ENCODE data around the gene GNB1.
A peak's percentile ranks its signal among the peaks of the same experiment; 100 is the strongest.
"Not testable (repeated sequence)": the region's sequence is repeated elsewhere in the genome, so short reads cannot be mapped to it uniquely, and the experiment has no call there.

The GNB1 gene

DNA sequence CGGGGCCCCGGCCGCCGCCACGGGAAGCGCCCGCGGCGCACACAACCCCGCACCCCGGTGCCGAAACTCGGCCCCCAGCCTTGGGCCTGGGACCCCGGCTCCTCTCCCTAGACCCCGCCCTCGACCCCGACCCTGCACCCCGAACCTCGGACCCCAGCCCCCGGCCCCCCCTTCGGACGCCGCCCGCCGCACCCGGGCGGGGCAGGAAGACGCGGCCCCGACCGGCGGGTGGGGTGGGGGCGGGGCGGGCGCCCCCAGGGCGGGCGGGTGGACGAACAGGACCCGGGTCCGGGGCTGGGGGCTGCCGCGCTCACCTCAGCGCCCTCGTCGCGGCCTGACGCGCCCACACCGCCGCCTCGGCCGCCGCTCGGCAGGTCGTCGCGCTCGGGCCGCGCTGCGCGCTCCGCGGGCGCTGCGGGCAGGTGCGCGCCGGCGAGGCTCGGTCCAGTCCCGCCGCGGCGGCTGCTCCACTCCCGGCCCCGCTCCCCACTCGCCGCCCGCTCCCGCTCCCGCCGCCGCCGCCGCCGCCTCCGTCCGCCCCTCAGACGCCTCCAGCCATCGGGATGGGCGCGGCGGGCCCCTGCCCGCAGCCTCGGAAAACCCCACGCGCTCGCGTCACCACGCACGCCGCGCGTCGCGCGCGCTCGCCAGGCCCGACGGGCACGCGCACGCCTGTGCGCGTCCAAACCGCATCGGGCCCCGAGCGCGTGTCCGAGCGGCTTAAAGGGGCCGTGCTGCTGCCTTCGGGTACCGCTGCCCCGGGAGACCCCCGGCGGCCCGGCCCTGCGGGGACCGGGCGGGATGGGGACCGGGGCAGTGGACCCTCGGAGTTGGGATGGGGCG is at the start of gene GNB1:
GNB1 (minus strand) TSS at position 582 of the 843 bp plus-strand sequence. CDS start 65,634 bp downstream, outside the sequence.
- DNase-seq, result peak in 1 of 2 experiments; percentile 34

DNA sequence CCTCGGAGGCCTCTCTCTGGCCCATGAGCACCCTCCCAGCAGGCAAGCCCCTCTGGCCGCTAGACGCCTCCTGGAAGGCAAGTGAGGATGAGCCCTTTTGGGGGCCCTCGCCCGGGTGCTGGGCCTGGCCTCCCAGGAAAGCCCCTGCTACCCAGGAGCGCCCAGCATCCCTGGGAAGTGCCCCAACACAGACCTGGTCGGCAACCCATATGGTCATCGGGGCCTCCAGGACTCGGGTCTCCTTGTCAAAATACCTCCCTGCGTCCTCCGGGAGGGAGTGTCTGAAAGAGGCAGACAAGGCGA is 49.2 kb upstream of the GNB1 start:
- no peak for DNase-seq

DNA sequence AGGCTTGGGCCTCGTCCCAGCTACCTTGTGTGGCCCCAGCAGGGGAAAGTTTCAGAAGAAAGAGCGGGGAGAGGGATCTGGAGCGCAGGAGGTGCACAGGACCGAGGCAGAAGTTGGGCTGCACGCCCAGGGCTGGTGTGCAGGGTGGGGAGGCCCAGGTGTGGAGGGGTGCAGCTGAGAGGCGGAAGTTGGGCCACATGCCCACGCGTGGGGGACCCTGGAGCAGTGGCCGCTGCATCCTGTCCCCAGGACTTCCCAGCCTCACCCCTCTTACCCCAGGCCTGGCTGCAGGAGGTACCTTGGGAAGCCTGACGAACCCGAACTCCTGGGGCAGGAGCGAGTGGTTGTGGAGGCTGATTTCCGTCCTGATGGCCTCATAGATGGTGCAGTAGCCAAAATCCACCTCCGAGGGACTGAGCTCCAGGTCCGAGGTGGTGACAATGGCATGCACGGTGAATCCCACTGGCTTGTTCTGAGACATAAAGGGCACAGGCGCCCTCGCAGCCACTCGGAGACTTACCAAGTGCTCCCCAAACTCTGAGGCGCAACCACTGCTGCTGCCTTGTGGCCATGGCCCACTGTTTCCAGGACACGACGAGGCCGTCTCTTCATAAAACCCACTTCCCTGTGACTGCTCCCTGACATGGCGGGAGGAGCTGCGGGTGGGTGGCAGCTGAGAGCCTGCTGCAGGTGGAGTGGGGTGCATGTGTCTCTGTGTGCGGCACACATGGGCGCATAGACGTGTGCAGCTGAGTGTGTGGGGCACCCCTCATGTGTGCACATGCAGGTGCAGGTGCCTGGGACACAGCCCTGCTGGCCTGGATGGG is 48.6 kb upstream of the GNB1 start:
- no peak for DNase-seq

DNA sequence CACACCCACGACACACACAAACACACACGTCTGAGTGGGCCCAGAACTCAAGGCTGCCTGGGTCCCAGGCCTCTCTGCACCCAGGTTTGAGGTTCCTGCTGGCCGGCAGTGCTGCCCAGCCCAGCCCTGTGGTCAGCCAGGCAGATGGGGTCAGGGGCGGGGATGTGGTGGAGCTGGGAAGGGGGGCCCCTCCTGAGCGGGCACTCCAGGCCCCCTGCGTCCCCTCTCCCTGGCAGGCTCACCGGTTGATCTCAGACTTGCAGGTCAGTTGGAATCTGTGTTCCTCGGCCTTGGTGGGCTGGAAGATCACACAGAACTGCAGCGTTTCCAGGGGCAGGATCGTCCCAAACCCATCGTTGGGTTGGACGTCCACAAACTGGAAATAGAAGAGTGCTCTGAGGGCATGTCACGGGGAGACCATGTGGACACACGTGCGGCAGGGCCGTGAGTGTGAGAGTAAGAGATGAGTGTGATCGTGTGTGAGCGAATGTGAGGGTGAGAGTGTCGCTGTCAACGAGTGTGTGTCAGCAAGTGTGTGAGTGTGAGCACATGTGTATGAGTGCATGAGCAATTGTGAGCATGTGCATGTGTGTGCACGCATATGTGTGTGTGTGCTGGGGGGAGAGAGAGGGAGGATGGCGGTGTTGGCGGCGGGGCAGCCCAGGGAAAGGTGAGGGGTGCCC is 47.9 kb upstream of the GNB1 start:
- DNase-seq, result no peak

DNA sequence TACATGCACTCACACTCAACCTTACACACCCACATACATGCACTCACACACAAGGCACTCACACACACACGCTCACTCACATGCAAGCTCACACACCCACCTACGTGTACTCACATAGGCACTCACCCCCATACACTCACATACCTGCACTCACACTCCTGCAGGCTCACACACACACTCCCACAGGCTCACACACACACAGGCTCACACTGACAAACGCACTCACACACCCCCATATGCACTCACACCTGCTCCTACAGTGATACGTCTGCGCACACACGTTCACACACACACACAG is 47.3 kb upstream of the GNB1 start:
- no peak for DNase-seq

DNA sequence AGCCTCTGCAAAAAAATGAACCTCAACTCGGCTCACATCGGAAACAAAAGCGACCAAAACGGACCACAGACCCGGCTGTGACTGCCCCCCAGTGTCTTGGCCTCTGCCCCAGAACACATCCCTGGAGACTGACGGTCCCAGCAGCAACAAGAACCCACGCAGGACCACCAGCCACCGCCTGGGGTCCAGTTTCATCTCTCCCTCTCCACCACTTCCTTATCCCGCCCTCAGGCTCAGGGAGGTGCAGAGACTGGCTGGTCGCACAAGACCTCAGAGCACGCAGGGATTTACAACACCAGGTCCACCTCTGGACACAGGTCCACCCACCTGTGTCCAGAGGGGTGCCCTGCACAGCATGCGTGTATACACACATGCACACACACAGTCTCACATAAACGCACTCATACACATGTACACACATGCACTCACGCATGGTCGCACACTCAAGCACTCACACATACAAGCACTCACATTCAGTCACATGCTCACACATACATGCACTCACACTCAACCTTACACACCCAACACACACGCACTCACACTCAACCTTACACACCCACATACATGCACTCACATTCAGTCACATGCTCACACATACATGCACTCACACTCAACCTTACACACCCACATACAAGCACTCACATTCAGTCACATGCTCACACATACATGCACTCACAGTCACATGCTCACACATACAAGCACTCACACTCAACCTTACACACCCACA is 46.8 kb upstream of the GNB1 start:
- no peak for DNase-seq

DNA sequence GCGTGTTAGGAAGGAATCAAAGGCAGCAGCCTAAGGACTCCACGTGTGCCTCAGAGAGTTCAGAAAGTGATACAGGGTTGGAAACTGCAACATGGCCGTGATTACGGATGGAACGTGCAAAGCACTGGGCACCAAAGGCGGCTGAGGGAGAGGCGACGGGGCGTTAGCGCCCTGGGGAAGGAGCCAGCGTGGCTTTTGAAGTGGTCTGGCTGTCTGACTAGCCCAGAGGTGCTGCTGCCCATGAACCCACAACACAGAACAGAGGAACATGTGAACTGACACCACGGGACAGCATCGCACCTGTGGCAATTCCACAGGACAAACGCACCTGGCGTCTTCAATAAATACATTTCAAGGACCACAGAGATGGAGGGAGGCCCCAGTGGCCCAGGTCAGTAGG is 46.2 kb upstream of the GNB1 start:
- DNase-seq, result no peak

DNA sequence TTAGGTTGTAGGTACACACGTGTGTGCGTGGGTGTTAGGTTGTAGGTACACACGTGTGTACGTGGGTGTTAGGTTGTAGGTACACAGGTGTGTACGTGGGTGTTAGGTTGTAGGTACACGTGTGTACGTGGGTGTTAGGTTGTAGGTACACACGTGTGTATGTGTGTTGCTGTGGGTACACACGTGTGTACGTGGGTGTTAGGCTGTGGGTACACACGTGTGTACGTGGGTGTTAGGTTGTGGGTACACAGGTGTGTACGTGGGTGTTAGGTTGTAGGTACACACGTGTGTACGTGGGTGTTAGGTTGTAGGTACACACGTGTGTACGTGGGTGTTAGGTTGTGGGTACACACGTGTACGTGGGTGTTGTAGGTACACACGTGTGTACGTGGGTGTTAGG is 44.0 kb upstream of the GNB1 start:
- not testable (repeated sequence) for DNase-seq

DNA sequence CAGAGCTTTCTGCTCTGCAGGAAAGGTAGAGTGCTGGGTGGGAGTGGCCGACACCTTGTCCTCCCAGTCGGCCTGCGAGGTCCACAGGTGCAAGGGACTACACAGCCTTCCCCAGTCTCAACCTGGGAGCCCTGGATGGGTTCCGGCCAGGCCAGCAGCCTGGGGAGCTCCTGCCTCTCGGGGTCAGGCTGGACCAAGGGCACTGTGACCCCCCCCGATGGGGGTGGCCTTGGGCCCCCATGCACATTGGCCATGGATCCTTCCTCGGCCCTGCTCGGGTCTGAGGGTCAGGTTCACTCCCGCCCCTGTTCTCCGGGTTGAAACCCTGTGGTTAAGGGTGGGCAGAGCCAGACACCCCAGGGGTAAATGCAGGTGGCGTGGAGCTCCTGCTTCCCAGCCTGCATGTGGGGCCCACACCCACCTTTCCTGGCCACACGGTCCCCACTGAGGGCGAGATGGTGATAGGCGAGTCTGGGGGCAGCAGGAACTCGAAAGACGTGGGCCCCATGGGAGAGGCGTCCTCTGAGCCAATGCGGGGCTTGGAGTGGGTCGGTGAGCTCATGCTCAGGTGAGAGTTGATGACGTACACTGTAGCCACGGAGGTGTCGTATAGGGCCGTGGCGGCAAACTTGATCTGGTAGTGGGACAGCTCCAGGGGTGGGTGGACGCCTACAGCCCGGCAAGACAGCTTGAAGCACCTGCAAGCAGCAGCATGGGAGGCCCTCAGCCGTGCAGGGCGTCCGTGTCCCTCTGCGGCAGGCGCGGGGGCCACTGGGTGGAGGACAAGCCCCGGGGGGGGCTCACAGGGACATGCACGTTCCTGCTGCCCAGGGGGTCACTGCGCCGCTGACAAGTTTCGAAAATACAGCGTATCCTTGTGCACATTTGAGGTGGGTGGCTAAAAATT is 39.0 kb upstream of the GNB1 start:
- DNase-seq, result no peak

DNA sequence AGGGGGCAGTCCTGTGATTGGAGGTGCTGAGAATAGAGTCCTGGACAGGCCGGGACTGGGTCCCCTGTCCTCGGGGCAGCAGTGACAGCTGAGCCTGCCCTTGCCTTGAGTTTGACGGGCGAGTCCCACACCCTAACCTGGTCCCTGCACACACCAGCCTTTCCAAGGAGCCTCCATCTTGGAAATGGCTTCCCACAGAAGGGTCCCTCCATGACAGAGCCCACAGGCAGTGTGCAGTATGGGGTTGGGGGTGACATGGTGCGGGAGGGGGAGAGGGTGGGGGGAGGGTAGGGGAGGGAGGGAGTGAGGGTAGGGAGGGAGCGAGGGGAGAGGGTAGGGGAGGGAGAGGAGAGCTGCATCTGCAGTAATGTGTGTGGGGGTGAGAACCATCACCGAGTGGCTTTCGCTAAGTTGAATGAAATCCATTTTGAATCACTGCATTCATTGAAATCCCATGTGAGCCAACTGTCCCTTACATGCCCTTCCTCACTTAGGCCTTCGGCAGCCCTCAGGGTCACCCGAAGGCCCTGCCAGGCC is 38.3 kb upstream of the GNB1 start:
- DNase-seq, result no peak

DNA sequence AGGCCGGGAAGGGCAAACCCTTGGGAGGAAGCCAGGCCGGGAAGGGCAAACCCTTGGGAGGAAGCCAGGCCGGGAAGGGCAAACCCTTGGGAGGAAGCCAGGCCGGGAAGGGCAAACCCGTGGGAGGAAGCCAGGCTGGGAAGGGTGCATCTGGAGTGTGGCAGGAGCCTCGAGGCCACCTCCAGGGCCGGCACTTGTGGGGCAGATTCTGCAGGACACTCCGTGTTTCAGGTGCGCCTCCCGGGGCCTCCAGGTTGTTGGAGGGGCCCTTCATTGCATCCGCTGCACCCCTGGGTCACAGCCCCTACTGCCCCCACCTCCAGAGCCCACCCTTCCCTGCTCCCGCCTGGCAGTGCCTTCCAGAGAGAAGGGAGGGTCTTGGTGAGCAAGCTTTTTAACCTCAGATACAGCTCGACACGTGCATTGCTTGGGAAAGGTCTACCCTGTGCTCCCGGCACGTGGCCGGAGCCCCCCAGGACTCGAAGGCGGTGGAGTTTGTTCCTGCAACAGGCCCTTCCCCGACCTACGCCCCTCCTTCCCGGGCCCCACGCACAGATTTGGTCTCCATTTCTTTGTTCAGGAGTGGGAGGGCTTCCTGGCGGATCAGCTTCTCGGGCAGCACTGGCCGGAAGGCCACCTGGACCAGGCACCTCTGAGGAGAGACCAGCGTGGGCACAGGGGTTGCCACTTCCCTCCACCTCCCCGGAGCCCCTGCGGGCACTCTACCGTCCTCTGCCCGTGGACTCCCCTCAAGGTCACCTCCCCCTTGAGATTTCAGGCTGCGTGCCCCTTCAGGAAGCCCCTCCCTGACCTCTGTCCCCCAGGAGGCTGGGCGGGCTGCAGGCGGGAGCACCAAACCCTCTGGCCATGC is 37.6 kb upstream of the GNB1 start:
- no peak for DNase-seq

DNA sequence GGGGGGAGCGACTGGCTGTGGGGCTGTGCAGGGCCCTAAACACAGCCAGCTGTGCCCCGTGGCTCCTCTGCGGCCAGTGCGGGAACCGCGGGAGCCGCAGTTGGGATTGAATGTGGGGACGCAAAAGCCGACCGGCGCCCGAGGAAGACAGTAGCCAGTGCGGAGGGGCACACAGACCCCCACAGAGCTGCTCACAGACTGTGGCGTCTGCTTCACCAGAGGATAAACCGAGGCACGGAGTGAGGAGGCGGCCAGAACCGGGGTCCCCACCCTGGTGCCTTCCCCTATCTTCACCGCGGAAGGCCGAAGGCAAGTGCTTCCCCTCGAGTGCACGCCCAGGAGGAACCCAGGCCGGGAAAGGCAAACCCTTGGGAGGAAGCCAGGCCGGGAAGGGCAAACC is 36.9 kb upstream of the GNB1 start:
- DNase-seq, result no peak

DNA sequence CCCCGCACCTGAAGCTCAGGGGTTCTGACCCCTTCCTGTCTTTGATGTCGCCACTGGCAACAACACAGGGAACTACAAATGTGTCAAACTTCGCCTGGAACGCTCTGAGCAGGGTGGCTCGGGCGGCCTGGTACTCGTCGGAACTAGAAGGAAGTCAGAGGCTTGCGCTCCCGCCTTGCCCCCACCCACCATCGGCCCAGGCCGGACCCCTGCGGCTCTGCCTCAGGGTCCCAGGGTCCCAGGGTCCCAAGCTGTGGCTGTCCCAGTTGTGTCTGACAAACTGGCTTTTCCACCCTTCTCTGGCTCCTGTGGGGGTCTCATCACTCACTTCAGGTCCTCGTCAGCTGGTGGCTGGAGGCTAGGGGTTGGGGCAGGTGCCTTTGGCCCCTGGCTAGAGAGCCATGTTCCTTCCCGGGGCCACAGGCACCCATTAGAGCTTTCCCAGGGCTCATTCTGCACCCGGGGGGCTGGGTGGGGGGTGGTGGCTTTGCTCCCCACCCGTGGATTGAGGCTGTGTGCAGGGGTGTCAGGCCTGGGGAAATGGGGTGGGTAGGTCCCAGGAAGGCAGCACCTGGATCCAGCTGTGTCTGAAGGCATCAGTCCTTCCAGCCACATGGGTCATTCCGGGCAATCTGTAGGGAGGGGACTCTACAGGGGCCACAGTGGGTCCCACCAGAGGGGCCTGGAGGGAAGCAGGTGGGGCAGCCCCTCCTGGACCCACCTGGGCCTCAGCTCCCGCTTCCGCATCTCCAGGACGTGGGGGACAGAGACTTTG is 36.2 kb upstream of the GNB1 start:
- no peak for DNase-seq

DNA sequence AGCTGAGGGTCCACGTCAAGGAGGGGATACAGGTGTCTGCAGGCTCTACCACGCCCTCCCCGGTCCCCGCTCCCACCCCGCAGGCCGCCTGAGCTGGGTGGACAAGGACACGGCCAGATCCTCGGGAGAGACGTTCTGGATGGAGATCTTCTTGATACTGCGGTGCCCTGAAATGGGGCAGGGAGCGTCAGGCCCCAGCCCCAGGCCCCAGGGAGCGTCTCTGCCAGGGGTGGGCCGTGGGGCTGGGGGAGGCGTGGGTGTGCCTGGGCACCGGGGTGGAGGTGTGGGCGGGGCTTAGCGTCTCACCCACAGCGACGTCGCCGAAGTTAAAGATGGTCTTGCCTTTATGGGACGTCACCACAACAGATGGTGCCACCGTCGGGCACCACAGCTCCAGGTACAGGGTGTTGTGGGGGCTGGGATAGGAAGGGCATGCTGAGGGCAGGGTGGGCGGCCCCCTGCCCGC is 35.5 kb upstream of the GNB1 start:
- DNase-seq, result no peak

DNA sequence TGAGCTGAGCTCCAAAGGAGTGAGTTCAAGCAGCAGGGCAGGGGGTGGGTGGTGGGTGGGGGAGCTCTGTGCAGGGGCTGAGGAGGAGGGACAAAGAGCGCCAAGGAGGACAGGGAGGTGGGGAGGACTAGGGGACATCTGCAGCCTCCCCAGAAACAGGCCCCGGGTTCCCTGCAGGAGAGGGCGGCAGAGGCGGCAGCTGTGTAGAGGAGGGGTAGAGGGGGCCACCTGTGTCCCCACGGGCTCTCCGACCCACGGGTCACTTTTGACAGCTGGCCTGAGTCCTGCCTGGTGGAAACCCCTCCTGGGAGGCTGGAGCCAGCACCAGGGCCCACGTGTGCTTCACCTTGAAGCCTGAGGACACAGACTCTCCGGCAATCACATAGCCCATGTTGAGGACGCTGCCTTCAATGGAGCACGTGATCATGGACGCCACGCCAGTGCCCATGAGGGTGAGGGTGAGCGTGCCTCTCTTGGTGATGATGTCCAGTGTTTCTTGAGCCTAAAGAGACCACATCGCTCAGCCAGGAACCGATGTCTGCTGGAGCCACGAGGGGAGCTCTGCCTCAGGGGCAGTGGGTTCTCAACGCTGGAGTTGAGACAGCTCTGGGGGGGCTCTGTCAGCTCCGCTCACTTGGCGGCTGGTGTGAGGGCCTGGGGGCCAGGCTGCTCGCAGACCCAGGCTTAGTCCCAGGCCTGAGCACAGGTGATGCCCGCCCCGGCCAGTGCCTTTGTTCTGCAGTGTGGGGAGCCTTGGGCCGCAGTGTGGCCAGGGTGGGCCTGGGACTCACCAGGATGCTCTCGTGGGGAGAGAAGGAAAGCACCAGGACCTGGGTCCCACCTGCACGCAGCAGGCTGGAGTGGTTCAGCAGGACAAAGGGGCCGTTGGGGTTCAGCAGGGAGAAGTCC is 34.8 kb upstream of the GNB1 start:
- DNase-seq, result no peak

DNA sequence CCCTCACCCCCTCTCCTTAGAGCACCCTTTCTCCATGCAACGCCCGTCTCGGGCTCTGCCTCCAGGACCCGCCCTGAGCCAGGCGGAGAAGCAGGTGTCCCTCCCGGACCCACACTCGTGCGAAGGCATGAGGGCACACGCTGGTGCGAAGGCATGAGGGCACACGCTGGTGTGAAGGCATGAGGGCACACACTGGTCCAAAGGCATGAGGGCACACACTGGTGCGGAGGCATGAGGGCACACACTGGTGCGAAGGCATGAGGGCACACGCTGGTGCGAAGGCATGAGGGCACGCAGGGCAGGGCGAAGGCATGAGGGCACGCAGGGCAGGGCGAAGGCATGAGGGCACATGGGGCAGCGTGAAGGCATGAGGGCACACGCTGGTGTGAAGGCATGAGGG is 34.0 kb upstream of the GNB1 start:
- DNase-seq, result no peak

DNA sequence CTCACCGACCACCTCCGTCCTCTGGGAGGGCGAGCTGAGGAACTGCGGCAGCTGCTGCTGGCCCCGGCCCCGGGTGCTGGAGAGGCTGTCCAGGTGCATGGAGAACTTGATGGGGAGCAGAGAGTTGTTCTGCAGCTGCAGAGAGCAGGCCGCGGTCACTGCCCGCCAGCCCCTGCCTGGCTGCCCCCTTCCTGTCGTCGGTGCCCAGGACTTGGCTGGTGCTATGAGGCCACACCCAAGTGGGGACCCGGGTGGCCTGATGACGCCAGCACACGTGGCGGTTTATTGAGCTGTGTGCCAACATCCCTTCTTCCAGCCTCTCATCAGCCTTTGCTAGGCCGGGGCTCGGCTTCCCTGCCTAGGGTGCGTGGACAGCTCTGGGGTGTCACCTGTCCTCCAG is 33.5 kb upstream of the GNB1 start:
- DNase-seq, result no peak

DNA sequence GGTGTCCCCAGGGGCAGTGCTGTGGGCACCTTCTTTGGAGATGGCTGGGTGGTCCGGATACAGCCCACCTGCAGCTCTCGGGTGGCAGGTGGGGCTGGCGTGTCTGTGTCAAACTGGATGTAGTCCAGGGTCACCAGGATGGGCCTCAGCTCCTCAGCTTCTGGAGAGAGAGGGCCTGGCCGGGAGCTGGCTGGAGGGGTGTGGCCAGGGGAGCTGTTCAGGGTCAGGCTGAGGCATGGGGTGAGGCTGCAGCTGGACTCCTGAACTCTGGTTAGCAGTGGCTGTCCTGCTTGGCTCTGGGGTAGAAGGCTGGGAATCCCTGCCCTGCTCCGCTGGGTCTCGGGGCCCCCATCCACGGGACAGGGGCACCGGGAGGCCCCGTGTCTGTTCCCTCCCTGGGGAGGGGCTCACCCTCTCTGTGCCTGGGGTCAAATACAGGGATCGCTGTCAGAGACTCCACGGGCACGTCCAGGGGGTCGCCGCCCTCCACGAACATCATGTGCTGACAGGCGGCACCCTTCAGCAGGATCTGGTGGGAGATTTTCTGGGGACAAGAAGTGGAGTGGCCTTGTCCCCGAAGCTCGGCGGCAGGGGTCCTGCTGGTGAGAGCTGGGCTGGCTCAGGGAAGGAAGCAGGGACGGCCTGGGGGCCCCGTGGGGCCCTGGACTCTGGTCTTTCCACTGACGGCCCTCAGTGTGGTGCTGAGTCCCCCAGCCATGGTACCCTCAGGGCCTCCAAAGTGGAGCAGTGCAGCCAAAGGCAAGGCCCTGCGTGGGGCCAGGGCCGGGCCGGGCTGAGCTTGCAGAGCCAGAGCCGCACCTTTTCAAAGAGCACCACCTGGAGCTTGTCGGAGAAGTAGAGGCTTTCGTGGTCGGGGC is 32.3 kb upstream of the GNB1 start:
- DNase-seq, result no peak
